ENCODE measurements around the gene SERF2. TPM values are rescaled to one million over a fixed set of nuclear protein-coding genes. Genes with fewer than 3 reads are reported as not detected.

Gene SERF2
- total and polyA plus RNA-seq, 2 of the 8 experiments (the other 6 are each of a cell fraction or from before 2014, with no cell fraction given): 655 to 999 TPM

DNA sequence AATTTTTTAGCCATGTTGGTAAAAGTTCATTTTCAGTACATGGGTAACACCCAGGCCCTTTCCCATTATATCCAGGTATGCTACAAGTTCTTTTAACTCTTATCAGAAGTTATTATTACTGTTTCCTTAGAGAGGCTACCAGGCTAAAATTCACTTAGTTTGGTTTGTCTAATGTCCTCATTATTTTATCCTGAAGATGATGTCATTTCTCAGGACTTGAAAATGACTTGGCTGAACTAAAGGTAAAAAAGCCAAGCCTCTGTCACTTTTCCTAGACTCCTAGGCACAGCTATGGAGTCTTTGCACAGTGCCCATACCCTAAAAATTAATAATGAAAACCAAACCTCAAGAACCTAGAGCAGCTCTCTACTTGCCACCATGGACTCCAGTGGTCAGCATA lies 19.5 kb upstream of the SERF2 start:
- Histone ChIP-seq H4K8ac (ENCODE audit: extremely low read depth, insufficient read depth, low read length) (no peak overlapping the region), H2AFZ (ENCODE audit: low read length) (no peak overlapping the region), H2BK120ac (replicated peaks; ENCODE audit: low read depth, low read length) (no peak overlapping the region), H4K91ac (replicated peaks; ENCODE audit: insufficient read length, low read length) (no peak overlapping the region), H3K79me2 (ENCODE audit: control insufficient read depth in 1 of 2, insufficient read depth in 2 of 2, low read length in 2 of 2) (no peaks in the 10 kb centered on the region), H2AK5ac (ENCODE audit: low read depth, low read length) (no peak overlapping the region), H3K4ac (replicated peaks; ENCODE audit: insufficient read length, low read depth, low read length) (no peak overlapping the region), H2BK5ac (ENCODE audit: low read depth, low read length) (no peak overlapping the region), H3K56ac (replicated peaks; ENCODE audit: insufficient read length, low read depth, low read length) (no peak overlapping the region), H4K5ac (ENCODE audit: insufficient read length, low read depth, low read length) (no peak overlapping the region), H3K79me1 (ENCODE audit: low read depth, low read length) (no peaks in the 10 kb centered on the region), H3K4me1 (replicated peaks in 1 of 4; ENCODE audit: control insufficient read depth in 3 of 4, insufficient read depth in 4 of 4, low read length in 3 of 4) (peaks cover 0 to 12% (median 5%) of the 10 kb centered on the region in 4 experiments; a peak in 5 of 7 replicates), H3K36me3 (ENCODE audit: control insufficient read depth in 2 of 4, insufficient read depth in 4 of 4, low read length in 3 of 4) (peaks cover 34 to 62% (median 48%) of the 10 kb centered on the region in 4 experiments), H3K4me2 (ENCODE audit: insufficient read depth in 1 of 2, low read depth in 2 of 2, low read length in 2 of 2) (no peak overlapping the region), H2BK20ac (ENCODE audit: low read length) (no peak overlapping the region), H2BK12ac (ENCODE audit: low read depth, low read length) (no peak overlapping the region), H3K14ac (ENCODE audit: insufficient read length) (no peak overlapping the region), H2BK15ac (ENCODE audit: low read length) (no peak overlapping the region), H3K27me3 (replicated peaks in 1 of 4; ENCODE audit: control insufficient read depth in 3 of 4, extremely low read depth in 1 of 4, insufficient read depth in 3 of 4, low read length in 3 of 4) (peaks cover 0 to 2% (median 0%) of the 10 kb centered on the region in 4 experiments; a peak in 2 of 7 replicates), H3K9ac (replicated peaks in 1 of 4; ENCODE audit: extremely low read depth in 1 of 4, low read depth in 3 of 4, low read length in 3 of 4) (no peak overlapping the region), H3K23ac (ENCODE audit: insufficient read length) (no peak overlapping the region), H3K9me3 (ENCODE audit: insufficient read depth in 2 of 2, low read depth in 1 of 2, low read length in 1 of 2) (no peaks in the 10 kb centered on the region), H3K23me2 (ENCODE audit: low read depth, low read length) (peaks cover 12% of the 10 kb centered on the region), H3K27ac (ENCODE audit: low read depth, low read length) (no peak overlapping the region), H3K18ac (ENCODE audit: extremely low read depth, low read length) (no peak overlapping the region), H3K4me3 (ENCODE audit: extremely low read depth in 1 of 4, insufficient read depth in 2 of 4, low read depth in 3 of 4, low read length in 4 of 4) (no peak overlapping the region), H4K20me1 (replicated peaks in 1 of 2; ENCODE audit: control insufficient read depth in 1 of 2, insufficient read depth in 2 of 2, low read length in 2 of 2) (peaks cover 0 to 3% of the 10 kb centered on the region in 2 experiments)
- FAIRE-seq (no peak), DNase-seq (ENCODE audit: low read depth in 1 of 2, low spot score in 2 of 2) (no peak)
- ChIA-PET CTCF (ENCODE audit: partially characterized antibody) (interaction anchor here (0.5 to 3.1 kb wide), 5 partner anchors 14 to 320 kb away, joined by 3 to 24 read pairs (median 3); no protein-coding TSS in a partner anchor), POLR2A (ENCODE audit: partially characterized antibody) (interaction anchor here (1.6 kb wide), 1 partner anchor 16 kb away, joined by 3 read pairs; no protein-coding TSS in a partner anchor)
- TF ChIP-seq ASH2L (IDR thresholded peaks at IDR 0.05; ENCODE audit: low read length): no peak
- TF ChIP-seq KDM4A (IDR thresholded peaks at IDR 0.05; ENCODE audit: low read depth, low read length, severe bottlenecking): no peak
